Measurements from ENCODE around the gene SLC30A2. TPM values are rescaled to one million over a fixed set of nuclear protein-coding genes. Genes with fewer than 3 reads are reported as not detected.

Gene SLC30A2
- total and polyA plus RNA-seq, 2 of the 13 experiments (the other 11 are each of a cell fraction or from before 2014, with no cell fraction given): not detected

GRCh38 chr1:25997828-25998761, 47.8 kb downstream of the SLC30A2 start, which contains the start of gene PAFAH2 (continued):
- TF ChIP-seq ZNF34 (CRISPR knock-in tag; IDR thresholded peaks at IDR 0.05; ENCODE audit: borderline replicate concordance) (no peak), RELA (CRISPR knock-in tag; IDR thresholded peaks at IDR 0.05) (peak; percentile 48; the same call in 1 of the 2 replicates), ZSCAN21 (CRISPR knock-in tag; IDR thresholded peaks at IDR 0.05; ENCODE audit: borderline replicate concordance) (peak; percentile 87), POLR2AphosphoS5 (IDR thresholded peaks at IDR 0.05; ENCODE audit: low read depth, low read length) (peak; percentile 74), ZNF562 (CRISPR knock-in tag; IDR thresholded peaks at IDR 0.05; ENCODE audit: borderline replicate concordance) (no peak), ZBTB1 (CRISPR knock-in tag; IDR thresholded peaks at IDR 0.05; ENCODE audit: borderline replicate concordance) (no peak), ZNF678 (CRISPR knock-in tag; IDR thresholded peaks at IDR 0.05) (0 out of 2 replicates have a peak, but pooled peaks have one; percentile 75), ZNF761 (CRISPR knock-in tag; conservative IDR thresholded peaks at IDR 0.05) (no peak; the same call in 1 of the 2 replicates), ZFP36L2 (CRISPR knock-in tag; IDR thresholded peaks at IDR 0.05) (0 out of 2 replicates have a peak, but pooled peaks have one; percentile 45), NCOA1 (CRISPR knock-in tag; IDR thresholded peaks at IDR 0.05) (peak; percentile 75), FOXA1 (IDR thresholded peaks at IDR 0.05) (no peak), FOXA1 (CRISPR knock-in tag; IDR thresholded peaks at IDR 0.05) (peak; percentile 59), ZSCAN20 (CRISPR knock-in tag; IDR thresholded peaks at IDR 0.05; ENCODE audit: borderline replicate concordance) (no peak), ZNF746 (CRISPR knock-in tag; IDR thresholded peaks at IDR 0.05) (0 out of 2 replicates have a peak, but pooled peaks have one; percentile 32), NFE2L2 (IDR thresholded peaks at IDR 0.05; ENCODE audit: low read length) (no peak; the same call in 1 of the 2 replicates), TP53 (CRISPR knock-in tag; conservative IDR thresholded peaks at IDR 0.05) (0 out of 2 replicates have a peak, but pooled peaks have one; percentile 84), ZNF264 (CRISPR knock-in tag; IDR thresholded peaks at IDR 0.05) (peak; percentile 72; the same call in 1 of the 2 replicates), MTERF4 (CRISPR knock-in tag; IDR thresholded peaks at IDR 0.05) (peak; percentile 56; the same call in 1 of the 2 replicates), TBP (CRISPR knock-in tag; IDR thresholded peaks at IDR 0.05) (0 out of 2 replicates have a peak, but pooled peaks have one; percentile 72), NR1H2 (CRISPR knock-in tag; IDR thresholded peaks at IDR 0.05; ENCODE audit: borderline replicate concordance, low read depth) (peak; percentile 54; the same call in 1 of the 2 replicates), TEAD3 (CRISPR knock-in tag; optimal IDR thresholded peaks at IDR 0.05; ENCODE audit: borderline replicate concordance) (peak; percentile 82), ETS1 (CRISPR knock-in tag; IDR thresholded peaks at IDR 0.05) (no peak), ZNF546 (CRISPR knock-in tag; conservative IDR thresholded peaks at IDR 0.05) (peak; percentile 89; the same call in 1 of the 2 replicates), FIP1L1 (IDR thresholded peaks at IDR 0.05; ENCODE audit: borderline replicate concordance, insufficient read depth, low read depth, low read length) (0 out of 2 replicates have a peak, but pooled peaks have one; percentile 53), ZBTB37 (CRISPR knock-in tag; IDR thresholded peaks at IDR 0.05) (no peak), NCOR1 (IDR thresholded peaks at IDR 0.05; ENCODE audit: borderline replicate concordance, low read length) (peak; percentile 17; the same call in 1 of the 2 replicates)
